Activated gamma-delta T cell treated with anti-CD3 and anti-CD28 coated beads, Interleukin-2, amount 50 U/mL, for 16 hours (primary cell): Measurements from ENCODE around the gene NPTN.
"Not testable (repeated sequence)": the region's sequence is repeated elsewhere in the genome, so short reads cannot be mapped to it uniquely, and the experiment has no call there.

Source experiments
- DNase-seq: peaks from one replicate; pipeline ENCODE4 v3.0.0-alpha.2; 2020; ENCODE audit warnings: low read depth

NPTN gene

GRCh38 chr15:73600413-73601335 is 32.5 kb downstream of the NPTN start:
- no peak for DNase-seq

GRCh38 chr15:73599934-73600333 is 33.3 kb downstream of the NPTN start:
- DNase-seq = no peak

GRCh38 chr15:73598530-73599160 is 34.5 kb downstream of the NPTN start:
- DNase-seq = no peak

GRCh38 chr15:73597036-73597638 is 36.1 kb downstream of the NPTN start:
- DNase-seq = no peak

- DNase-seq = no peak
Observed at GRCh38 chr15:73596174-73596573, 37.0 kb downstream of the NPTN start.

GRCh38 chr15:73594109-73594508 is 39.1 kb downstream of the NPTN start:
- no peak for DNase-seq

GRCh38 chr15:73593304-73594074 is 39.7 kb downstream of the NPTN start:
- no peak for DNase-seq

GRCh38 chr15:73590263-73590662 is 42.9 kb downstream of the NPTN start:
- DNase-seq = no peak

GRCh38 chr15:73589766-73590165 is 43.4 kb downstream of the NPTN start:
- no peak for DNase-seq

- DNase-seq = no peak
Observed at GRCh38 chr15:73585871-73586654, 47.1 kb downstream of the NPTN start.

- no peak for DNase-seq
Observed at GRCh38 chr15:73584699-73585420, 48.3 kb downstream of the NPTN start.

GRCh38 chr15:73583544-73583943 is 49.6 kb downstream of the NPTN start:
- no peak for DNase-seq

GRCh38 chr15:73582851-73583379 is 50.3 kb downstream of the NPTN start:
- no peak for DNase-seq

- no peak for DNase-seq
Observed at GRCh38 chr15:73578026-73578425, 55.2 kb downstream of the NPTN start.

- DNase-seq = not testable (repeated sequence)
Observed at GRCh38 chr15:73577593-73577992, 55.6 kb downstream of the NPTN start.

- DNase-seq = no peak
Observed at GRCh38 chr15:73575636-73576247, 57.4 kb downstream of the NPTN start.

- DNase-seq = no peak
Observed at GRCh38 chr15:73573572-73573971, 59.6 kb downstream of the NPTN start.

- no peak for DNase-seq
Observed at GRCh38 chr15:73573037-73573436, 60.2 kb downstream of the NPTN start.

GRCh38 chr15:73572296-73572695 is 60.9 kb downstream of the NPTN start:
- DNase-seq = no peak

- no peak for DNase-seq
Observed at GRCh38 chr15:73571346-73571745, 61.8 kb downstream of the NPTN start.
